Measurements from ENCODE around the gene GRK6.

GRK6 gene

GRCh38 chr5:177403102-177403791 lies 23.2 kb upstream of the GRK6 start:
- Histone ChIP-seq H3K36me3 (no peaks in the 10 kb centered on the region), H3K27me3 (no peaks in the 10 kb centered on the region), H3K4me1 (peaks cover 8% of the 10 kb centered on the region), H3K4me3 (ENCODE audit: low read depth, low read length) (peak overlapping the region; percentile 66), H3K9me3 (no peaks in the 10 kb centered on the region)
- no peak for TF ChIP-seq CTCF (IDR thresholded peaks at IDR 0.05; ENCODE audit: low read depth, low read length)
- DNase-seq, result peak; percentile 67

GRCh38 chr5:177403792-177404640 lies 22.5 kb upstream of the GRK6 start:
- Histone ChIP-seq H3K36me3 (no peaks in the 10 kb centered on the region), H3K27me3 (no peaks in the 10 kb centered on the region), H3K4me3 (ENCODE audit: low read depth, low read length) (peak overlapping the region; percentile 66), H3K4me1 (peaks cover 8% of the 10 kb centered on the region), H3K9me3 (no peaks in the 10 kb centered on the region)
- DNase-seq, result peak; percentile 92
- TF ChIP-seq CTCF (IDR thresholded peaks at IDR 0.05; ENCODE audit: low read depth, low read length), result peak; percentile 75

- Histone ChIP-seq H3K9me3 (no peaks in the 10 kb centered on the region), H3K36me3 (no peaks in the 10 kb centered on the region), H3K4me3 (ENCODE audit: low read depth, low read length) (peak overlapping the region; percentile 66), H3K27me3 (no peaks in the 10 kb centered on the region), H3K4me1 (peaks cover 8% of the 10 kb centered on the region)
- no peak for TF ChIP-seq CTCF (IDR thresholded peaks at IDR 0.05; ENCODE audit: low read depth, low read length)
- peak; percentile 35 for DNase-seq
These were observed 21.8 kb upstream of the GRK6 start for GRCh38 chr5:177404641-177405179.

- peak overlapping the region; percentile 66; the same call in 1 of the 2 replicates for H3K4me3 ChIP-seq (ENCODE audit: low read depth, low read length)
- no peaks in the 10 kb centered on the region for H3K27me3 ChIP-seq
- no peaks in the 10 kb centered on the region for H3K9me3 ChIP-seq
- DNase-seq, result no peak
- peaks cover 8% of the 10 kb centered on the region for H3K4me1 ChIP-seq
- no peak for TF ChIP-seq CTCF (IDR thresholded peaks at IDR 0.05; ENCODE audit: low read depth, low read length)
- H3K36me3 ChIP-seq, result no peaks in the 10 kb centered on the region
These were observed 21.2 kb upstream of the GRK6 start for GRCh38 chr5:177405312-177405711.

GRCh38 chr5:177405805-177406204 lies 20.7 kb upstream of the GRK6 start:
- Histone ChIP-seq H3K27me3 (no peaks in the 10 kb centered on the region), H3K9me3 (no peaks in the 10 kb centered on the region), H3K36me3 (no peaks in the 10 kb centered on the region), H3K4me3 (ENCODE audit: low read depth, low read length) (no peak overlapping the region), H3K4me1 (peaks cover 8% of the 10 kb centered on the region)
- no peak for DNase-seq
- no peak for TF ChIP-seq CTCF (IDR thresholded peaks at IDR 0.05; ENCODE audit: low read depth, low read length)
